Rectal smooth muscle tissue (tissue), 1 donor: Measurements from ENCODE around the gene MTF2.

Experiments used
- H3K27ac ChIP-seq: one replicate; pipeline ENCODE4 v1.7.0; 2013; ENCODE audit warnings: low read depth, low read length, inconsistent platforms
- H3K27me3 ChIP-seq: one replicate; pipeline ENCODE4 v1.7.0; 2013; ENCODE audit warnings: low read length; ENCODE audit not compliant: control insufficient read depth, insufficient read depth
- H3K36me3 ChIP-seq: one replicate; pipeline ENCODE4 v1.7.0; 2013; ENCODE audit warnings: low read length; ENCODE audit not compliant: control insufficient read depth, insufficient read depth
- H3K4me1 ChIP-seq: one replicate; pipeline ENCODE4 v1.7.0; 2013; ENCODE audit warnings: low read length; ENCODE audit not compliant: control insufficient read depth, insufficient read depth
- H3K4me3 ChIP-seq: one replicate; pipeline ENCODE4 v1.7.0; 2013; ENCODE audit warnings: low read length
- H3K9ac ChIP-seq: one replicate; pipeline ENCODE4 v1.7.0; 2013; ENCODE audit warnings: low read length

Gene MTF2

DNA sequence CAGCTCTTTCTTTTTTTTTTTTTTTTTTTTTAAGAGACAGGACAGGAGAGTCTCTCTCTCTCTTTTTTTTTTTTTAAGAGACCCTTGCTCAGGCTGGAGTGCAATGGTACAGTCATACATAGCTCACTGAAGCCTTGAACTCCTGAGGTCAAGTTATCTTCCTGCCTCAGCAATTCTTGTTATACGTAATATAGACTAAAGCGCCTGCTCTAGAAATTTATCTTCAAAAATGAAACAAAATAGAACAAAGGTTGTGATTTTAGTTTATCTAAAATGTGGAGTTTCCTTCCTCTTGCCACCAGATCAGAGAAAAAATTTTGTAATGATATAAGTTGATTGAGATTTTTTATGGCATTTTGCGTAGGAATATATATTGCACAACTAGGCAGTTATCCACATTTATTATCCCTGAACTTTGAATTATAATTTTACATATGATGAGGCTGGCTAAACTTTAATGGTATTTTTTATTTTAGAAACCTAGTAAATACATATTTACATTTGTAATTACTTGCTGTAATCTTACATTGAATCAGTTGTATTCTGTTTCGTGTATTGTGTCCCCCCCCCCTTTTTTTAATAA lies 44.2 kb downstream of the MTF2 start:
- Histone ChIP-seq H3K27me3 (no peaks in the 10 kb centered on the region), H3K4me3 (no peak overlapping the region), H3K9ac (no peak overlapping the region), H3K4me1 (no peaks in the 10 kb centered on the region), H3K36me3 (peaks cover 4% of the 10 kb centered on the region), H3K27ac (no peak overlapping the region)

GRCh38 chr1:93124556-93125355 lies 45.7 kb downstream of the MTF2 start:
- Histone ChIP-seq H3K27ac (no peak overlapping the region), H3K27me3 (no peaks in the 10 kb centered on the region), H3K4me3 (no peak overlapping the region), H3K36me3 (no peaks in the 10 kb centered on the region), H3K4me1 (no peaks in the 10 kb centered on the region), H3K9ac (no peak overlapping the region)

DNA sequence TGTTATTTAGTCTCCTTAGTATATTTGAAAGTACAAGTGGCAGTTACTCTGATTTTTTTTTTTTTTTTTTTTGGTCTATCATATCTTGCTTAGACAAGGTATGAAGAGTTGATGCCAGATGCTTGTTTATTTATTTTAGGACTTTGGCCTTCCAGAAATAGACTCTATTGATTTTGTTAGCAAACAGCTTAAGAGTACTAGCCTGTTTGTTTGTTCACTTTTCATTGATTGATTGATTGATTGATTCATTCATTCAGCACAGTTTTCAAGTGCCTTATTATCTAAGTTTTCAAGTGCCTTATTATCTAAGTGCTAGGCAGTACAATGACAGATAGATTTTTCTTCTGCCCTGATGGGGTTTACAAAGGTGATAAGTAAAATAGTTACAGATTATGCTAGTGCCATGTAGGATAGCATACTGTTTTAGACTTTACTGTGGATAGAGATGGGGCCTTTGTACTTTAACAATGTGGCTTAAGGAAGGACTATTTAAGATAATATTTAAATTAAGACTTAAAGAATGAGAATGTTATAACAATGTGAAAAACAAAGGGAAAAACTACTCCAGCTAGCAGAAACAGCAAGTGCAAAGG lies 50.5 kb downstream of the MTF2 start:
- no peaks in the 10 kb centered on the region for H3K27me3 ChIP-seq
- H3K36me3 ChIP-seq: peaks cover 2% of the 10 kb centered on the region
- no peak overlapping the region for H3K27ac ChIP-seq
- no peak overlapping the region for H3K4me3 ChIP-seq
- H3K9ac ChIP-seq: no peak overlapping the region
- no peaks in the 10 kb centered on the region for H3K4me1 ChIP-seq

GRCh38 chr1:93132638-93133037 lies 53.6 kb downstream of the MTF2 start:
- no peak overlapping the region for H3K4me3 ChIP-seq
- H3K4me1 ChIP-seq: no peaks in the 10 kb centered on the region
- H3K36me3 ChIP-seq: peaks cover 4% of the 10 kb centered on the region
- H3K27ac ChIP-seq: no peak overlapping the region
- H3K9ac ChIP-seq: no peak overlapping the region
- H3K27me3 ChIP-seq: no peaks in the 10 kb centered on the region

- no peaks in the 10 kb centered on the region for H3K4me1 ChIP-seq
- no peaks in the 10 kb centered on the region for H3K27me3 ChIP-seq
- H3K9ac ChIP-seq: no peak overlapping the region
- H3K4me3 ChIP-seq: no peak overlapping the region
- no peak overlapping the region for H3K27ac ChIP-seq
- peaks cover 4% of the 10 kb centered on the region for H3K36me3 ChIP-seq
These were observed 57.4 kb downstream of the MTF2 start for GRCh38 chr1:93136445-93136844.

DNA sequence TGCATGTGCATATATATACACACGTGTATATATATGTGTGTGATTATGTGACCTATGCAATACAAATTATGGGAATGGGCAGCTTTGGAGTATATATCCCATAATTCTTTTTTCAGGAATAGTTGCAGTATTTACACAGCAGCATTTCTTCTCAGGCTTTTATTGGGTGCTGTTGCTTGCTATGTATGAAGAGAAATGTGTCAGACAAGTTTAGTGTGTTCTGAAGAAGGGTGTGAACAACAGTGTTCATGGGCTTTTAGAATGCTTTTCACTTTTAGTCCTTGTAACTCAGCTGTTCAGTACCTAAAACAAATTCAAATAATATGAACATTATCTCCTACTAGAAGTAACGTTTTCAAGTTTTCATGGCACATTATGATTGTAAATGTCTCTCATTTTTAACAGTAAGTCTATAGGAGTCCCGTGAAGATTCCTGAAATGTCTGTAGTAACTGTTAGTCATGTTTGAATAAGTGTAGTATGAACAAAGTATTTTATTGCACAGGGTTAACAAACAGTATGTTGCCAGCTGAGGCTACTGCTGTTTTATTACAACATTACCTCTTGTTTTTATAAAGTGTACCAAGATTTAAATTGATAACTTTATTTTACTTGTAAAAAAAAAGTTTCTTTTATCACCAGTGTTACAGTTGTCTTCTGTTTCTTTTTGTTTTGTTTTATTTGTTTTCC lies 58.7 kb downstream of the MTF2 start:
- Histone ChIP-seq H3K4me1 (no peaks in the 10 kb centered on the region), H3K4me3 (no peak overlapping the region), H3K36me3 (peaks cover 4% of the 10 kb centered on the region), H3K9ac (no peak overlapping the region), H3K27me3 (no peaks in the 10 kb centered on the region), H3K27ac (no peak overlapping the region)

DNA sequence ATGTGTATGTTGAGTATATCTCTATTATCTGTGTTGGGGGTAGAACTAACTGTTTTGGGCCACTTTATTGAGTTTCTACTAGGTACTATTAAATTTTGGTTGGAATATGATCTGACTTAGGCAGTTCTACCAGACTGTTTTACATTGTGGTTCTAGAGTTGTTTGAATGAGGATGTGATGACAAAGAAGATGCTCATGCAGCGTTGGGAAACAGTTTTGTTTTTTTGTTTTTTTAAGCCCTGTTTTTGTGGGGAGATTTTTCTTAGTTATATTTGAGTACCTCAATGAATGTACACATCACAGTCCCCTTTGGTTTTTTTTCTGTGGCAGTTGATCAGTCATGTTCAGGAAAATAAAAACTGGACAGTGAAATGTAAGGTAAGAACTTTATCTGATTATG lies 61.0 kb downstream of the MTF2 start:
- H3K36me3 ChIP-seq: peaks cover 3% of the 10 kb centered on the region
- no peak overlapping the region for H3K4me3 ChIP-seq
- no peak overlapping the region for H3K9ac ChIP-seq
- H3K27me3 ChIP-seq: no peaks in the 10 kb centered on the region
- no peak overlapping the region for H3K27ac ChIP-seq
- H3K4me1 ChIP-seq: no peaks in the 10 kb centered on the region

- Histone ChIP-seq H3K4me1 (no peaks in the 10 kb centered on the region), H3K36me3 (no peaks in the 10 kb centered on the region), H3K9ac (no peak overlapping the region), H3K27me3 (no peaks in the 10 kb centered on the region), H3K4me3 (no peak overlapping the region), H3K27ac (no peak overlapping the region)
These were observed 63.1 kb downstream of the MTF2 start for GRCh38 chr1:93142161-93142560.

GRCh38 chr1:93143136-93143535 lies 64.1 kb downstream of the MTF2 start:
- H3K36me3 ChIP-seq: no peaks in the 10 kb centered on the region
- H3K4me1 ChIP-seq: no peaks in the 10 kb centered on the region
- H3K27ac ChIP-seq: no peak overlapping the region
- H3K4me3 ChIP-seq: no peak overlapping the region
- H3K9ac ChIP-seq: no peak overlapping the region
- H3K27me3 ChIP-seq: no peaks in the 10 kb centered on the region

DNA sequence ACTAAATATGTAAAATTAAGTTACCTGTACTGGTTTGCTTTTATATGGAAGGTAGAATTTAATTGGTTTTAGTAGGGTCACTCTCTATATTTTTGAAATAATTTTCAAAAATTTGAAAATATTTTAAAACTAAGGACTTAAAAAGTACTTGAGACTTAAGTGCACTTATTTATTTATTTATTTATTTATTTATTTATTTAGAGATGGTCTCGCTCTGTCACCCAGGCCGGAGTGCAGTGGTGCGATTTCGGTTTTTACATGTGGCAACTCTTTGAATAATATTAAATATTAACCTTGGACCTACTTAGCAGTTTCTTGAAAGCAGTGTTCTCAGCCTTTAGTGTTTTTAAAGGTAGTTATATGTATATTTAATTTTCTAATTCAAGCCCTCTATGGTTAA lies 64.7 kb downstream of the MTF2 start:
- Histone ChIP-seq H3K36me3 (no peaks in the 10 kb centered on the region), H3K27me3 (no peaks in the 10 kb centered on the region)

DNA sequence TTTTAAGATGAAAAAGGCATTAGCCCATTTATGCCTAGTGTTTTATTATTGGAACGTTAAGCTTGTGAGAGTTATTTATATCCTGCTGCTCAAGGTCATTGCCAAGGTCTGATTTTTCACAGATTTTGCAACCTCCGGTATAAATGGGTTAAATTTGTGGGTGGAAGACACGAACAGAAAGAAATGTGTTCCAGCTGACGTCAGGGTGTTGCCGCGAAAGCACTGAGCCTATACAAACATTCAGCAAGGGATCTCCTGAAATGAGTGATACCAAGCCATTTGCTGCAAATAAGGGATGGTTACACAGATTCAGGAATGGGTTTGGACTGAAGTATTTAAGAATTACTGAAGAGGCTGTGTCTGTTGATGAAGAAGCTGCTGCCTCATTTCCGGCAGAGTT lies 68.9 kb downstream of the MTF2 start:
- H3K4me1 ChIP-seq: no peaks in the 10 kb centered on the region
- H3K4me3 ChIP-seq: no peak overlapping the region
- no peak overlapping the region for H3K9ac ChIP-seq
- no peak overlapping the region for H3K27ac ChIP-seq
- no peaks in the 10 kb centered on the region for H3K36me3 ChIP-seq
- H3K27me3 ChIP-seq: no peaks in the 10 kb centered on the region

More for the DNA sequence above, 64.7 kb downstream of the MTF2 start:
- H3K27ac ChIP-seq: no peak overlapping the region
- no peak overlapping the region for H3K4me3 ChIP-seq
- no peak overlapping the region for H3K9ac ChIP-seq
- no peaks in the 10 kb centered on the region for H3K4me1 ChIP-seq

DNA sequence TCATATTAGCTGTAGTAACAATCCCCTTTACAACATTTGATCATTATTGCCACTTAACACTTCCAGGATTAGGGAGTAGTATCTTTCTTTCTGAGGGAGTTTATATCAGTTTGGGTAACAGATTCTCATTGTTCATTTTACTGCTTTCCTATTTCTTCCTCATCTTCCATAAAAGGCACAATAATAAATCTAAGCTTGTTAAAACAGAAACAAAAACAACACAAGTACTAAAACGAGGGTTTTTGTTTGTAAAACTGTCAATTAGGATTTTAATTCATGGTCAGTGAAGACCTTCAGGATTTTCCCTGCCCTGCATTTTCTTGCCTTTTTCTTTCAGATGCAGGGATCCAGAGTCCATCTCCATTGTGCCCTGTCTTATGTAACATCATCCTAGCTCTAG lies 71.6 kb downstream of the MTF2 start:
- no peak overlapping the region for H3K4me3 ChIP-seq
- no peaks in the 10 kb centered on the region for H3K27me3 ChIP-seq
- H3K27ac ChIP-seq: no peak overlapping the region
- no peaks in the 10 kb centered on the region for H3K4me1 ChIP-seq
- H3K36me3 ChIP-seq: peaks cover 4% of the 10 kb centered on the region
- H3K9ac ChIP-seq: no peak overlapping the region
